CD4-positive, alpha-beta T cell treated with Interleukin-4 for 4 hours (primary cell): ENCODE measurements around the gene ARMH3.
"Not testable (repeated sequence)": the region's sequence is repeated elsewhere in the genome, so short reads cannot be mapped to it uniquely, and the experiment has no call there.

Experiments
- DNase-seq: peaks from one replicate; pipeline ENCODE4 v3.0.0-alpha.2; 2020

Gene ARMH3

DNA sequence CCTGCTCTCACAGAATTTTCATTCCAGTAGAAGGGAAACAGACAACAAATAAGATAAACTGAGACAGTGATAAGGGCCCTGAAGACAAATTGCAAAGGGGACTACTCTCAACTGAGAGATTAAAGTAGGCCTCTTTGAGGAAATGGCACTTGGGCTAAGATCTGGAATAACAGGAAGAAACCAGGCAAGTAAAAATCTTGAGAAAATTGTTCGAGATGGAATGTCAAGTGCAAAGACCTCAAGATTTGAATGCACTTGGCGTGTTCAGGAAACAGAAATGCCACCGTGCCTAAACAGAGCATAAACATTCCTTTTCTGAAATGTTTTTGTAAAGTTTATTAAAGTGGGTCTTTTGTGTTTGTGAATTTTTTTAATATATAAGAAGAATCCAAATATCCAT lies 10.7 kb downstream of the ARMH3 start:
- DNase-seq: no peak

DNA sequence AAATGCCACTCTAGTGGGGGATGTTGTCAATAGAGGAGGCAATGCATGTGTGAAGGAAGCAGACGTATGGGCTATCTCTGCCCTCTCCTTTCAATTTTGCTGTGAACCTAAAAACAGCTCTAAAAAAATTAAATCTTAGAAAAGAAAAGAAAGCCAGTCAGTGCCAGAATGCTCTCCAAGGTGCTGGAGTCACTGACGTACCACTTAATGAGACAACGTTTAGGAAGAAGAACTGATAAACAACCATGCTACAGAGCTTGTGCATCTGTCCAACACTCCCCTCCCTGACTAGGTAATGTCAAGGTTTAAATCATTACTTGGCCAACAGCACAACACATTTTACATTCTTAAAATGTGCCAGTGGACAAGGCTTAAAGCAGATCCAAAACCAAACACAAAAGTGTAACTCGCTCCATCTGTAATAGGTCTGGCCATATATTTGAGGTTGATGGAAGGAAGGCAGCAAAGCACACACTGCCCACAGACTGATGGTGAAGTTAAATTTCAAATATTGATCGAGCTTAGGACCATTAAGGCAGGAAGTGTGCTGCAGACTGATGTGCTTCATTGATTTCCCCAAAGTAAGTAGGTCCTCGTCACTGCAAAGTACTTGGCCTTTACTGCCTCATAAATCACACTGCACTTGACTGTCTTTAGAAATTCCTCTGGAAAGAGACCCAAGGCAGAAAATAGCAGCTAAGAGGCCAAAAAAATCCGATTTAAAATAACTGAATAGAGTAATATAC lies 15.5 kb downstream of the ARMH3 start:
- no peak for DNase-seq

DNA sequence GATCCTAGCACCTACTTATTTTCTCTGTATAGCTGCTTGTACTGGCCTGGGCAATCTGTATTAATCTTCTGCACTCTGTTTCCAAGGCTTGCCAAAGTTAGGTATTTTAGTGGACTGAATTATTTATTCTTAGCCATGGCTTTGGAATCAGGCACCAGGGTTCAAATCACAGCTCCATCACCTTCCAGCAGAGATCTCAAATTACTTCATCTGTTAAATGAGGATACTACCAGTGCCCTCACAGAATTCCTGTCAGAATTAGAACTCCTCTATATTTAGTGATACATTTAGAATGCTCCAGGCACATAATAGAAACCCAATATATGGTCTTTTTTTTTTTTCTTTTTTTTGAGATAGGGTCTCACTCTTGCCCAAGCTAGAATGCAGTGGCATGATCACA lies 17.6 kb downstream of the ARMH3 start:
- no peak for DNase-seq

DNA sequence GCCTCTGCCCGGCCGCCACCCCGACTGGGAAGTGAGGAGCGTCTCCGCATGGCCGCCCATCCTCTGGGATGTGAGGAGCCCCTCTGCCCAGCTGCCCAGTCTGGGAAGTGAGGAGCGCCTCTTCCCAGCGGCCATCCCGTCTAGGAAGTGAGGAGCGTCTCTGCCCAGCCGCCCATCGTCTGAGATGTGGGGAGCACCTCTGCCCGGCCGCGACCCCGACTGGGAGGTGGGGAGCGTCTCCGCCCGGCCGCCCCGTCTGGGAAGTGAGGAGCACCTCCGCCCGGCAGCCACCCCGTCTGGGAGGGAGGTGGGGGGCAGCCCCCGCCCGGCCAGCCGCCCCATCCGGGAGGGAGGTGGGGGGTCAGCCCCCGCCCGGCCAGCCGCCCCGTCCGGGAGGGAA lies 20.2 kb downstream of the ARMH3 start:
- DNase-seq: not testable (repeated sequence)

DNA sequence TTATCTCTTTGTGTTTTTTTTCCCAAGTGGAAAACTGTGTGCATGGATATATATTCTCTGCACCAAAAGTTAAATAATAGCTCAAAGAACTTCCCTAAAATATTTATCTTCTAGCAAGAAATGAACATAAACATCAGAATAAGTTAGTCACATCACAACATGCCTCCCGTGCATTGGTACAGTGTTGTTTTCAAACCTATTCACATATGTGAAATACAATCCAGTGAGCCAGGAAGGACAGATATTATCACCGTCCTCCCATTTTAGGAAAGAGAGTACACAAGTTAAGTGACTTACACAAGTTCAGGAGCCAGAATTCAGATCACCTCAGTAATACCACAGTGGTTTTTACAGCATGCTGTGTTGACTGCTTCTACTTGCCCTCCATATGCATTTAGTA lies 22.2 kb downstream of the ARMH3 start:
- no peak for DNase-seq

DNA sequence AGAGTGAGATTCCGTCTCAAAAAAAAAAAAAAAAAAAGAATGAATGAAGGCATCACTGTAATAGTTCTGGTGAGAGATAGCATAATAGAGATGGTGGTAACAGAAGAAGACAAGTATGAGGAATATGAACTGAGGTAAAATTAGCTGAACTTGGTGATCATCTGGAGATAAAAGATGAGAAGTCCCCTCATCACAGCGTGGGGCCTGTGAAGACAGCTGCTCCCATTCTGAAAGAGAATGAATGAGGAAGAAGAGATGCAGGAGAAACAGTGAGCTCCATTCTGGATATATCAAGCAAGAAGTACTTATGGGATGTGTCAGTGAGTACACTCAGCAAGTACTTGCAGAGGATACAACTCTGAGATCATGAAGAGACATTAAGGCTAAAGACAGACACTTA lies 28.7 kb downstream of the ARMH3 start:
- DNase-seq: no peak

DNA sequence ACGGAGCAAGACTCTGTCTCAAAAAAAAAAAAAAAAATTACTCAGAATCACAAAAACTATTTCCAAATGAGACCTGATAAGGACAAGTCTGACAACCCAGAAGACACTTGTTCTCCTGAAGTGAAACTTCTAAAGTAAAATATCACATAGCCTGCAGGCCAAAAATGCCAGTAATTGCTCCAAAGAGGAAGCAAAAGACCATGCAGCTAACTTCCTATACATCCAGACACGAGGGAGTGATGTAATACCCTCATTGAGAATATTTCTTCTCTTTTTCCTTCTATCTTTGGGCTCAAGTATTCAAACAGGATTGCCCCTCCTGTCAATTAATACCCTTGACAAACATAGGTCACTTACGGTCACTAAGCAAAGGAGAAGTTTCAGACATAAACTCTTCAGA lies 31.2 kb downstream of the ARMH3 start:
- no peak for DNase-seq

DNA sequence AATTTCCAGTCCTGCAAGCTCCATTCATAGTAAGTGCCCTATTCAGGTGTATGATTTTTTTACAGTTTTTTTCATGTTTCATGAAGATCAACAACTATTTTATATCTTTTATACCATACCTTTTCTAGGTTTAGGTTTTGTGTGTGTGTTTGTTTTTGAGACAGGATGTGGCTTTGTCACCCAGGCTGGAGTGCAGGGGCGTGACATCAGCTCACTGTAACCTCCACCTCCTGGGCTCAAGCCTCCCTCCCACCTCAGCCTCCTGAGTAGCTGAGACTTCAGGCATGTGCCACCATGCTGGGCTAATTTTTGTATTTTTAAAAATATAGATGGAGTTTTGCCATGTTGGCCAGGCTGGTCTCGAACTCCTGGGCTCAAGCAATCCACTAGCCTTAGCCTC lies 35.0 kb downstream of the ARMH3 start:
- no peak for DNase-seq

DNA sequence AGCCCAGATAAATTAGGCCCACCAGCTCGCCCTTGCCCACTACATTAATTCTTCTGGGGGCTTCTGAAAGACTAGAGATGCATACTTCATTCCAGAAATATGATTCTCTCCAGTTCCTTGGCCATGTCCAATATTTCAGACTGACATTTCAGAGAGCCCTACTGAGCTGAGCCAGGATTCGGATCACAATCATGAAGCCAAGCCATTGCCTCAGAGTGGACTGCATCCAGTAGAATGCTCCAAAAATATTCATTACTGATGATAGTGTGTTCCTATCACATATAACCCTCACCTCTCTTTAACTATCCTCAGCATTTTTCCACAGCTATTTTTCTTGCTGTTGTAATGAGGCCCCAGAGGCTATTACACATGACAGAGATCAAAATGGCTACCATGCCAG lies 38.7 kb downstream of the ARMH3 start:
- no peak for DNase-seq

DNA sequence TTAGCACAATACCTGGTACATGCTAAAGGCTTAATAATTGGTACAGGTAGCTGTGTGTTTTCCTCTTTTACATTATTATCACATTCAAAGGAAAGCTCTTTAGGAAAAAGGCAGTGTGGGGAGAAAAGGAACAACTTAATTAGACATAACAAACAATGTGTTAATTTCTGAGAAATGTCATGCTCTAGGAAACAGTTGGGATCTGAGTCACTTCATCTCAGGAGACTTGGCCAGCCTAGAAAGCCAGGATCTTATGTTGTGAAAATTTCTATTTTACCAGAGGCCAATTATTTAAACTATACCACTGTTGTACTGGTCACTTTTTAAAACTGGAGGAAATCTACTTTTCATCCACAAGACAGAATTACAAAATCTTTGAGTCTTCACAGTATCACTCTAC lies 39.6 kb downstream of the ARMH3 start:
- DNase-seq: no peak

DNA sequence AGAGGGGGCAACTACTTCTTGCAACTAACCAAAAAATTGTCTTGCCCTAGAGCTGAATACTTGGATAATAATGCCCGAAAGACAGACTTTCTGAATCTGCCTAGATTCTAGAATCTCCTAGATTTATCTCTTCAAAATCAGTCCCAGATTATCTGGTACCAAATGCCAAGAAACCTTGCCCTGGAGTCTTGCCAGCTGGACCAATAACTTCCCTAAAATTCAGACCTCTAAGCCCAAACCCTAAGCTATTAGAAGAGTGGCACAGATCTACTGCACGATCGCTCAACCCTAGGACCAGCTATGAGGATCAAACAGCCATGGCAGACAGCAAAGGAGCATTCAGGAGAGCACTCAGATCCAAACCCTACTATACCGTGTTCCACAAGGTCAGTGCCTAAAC lies 45.0 kb downstream of the ARMH3 start:
- DNase-seq: no peak

DNA sequence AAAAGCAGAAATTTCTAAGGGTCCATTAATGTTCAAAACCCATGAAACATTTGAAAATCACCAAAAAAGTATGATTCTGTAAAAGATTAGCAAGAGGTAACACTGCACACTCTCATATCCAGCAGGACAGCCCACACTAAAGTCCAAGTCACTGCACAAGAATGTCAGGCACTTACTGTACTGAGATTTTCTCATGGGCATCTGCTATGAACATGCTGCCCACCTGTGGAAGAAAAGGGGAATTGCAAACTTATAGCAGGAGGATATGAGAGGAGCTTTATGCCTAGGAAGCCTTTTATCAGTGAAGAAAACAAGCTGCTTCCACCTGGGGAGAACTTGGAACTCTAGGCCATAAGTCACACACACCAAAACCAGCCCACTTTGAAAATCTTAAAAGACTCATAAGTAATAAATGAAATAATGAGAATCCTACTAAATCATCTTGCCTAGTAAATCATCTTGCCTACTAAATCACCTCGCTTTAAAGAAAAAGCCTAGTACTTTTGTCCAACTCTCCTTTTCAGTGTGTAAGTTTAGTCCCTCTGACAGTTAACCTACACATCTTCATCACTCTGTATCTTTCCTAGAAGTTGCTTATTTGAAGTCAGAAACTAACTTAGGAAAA lies 46.1 kb downstream of the ARMH3 start:
- peak; percentile 72 for DNase-seq

DNA sequence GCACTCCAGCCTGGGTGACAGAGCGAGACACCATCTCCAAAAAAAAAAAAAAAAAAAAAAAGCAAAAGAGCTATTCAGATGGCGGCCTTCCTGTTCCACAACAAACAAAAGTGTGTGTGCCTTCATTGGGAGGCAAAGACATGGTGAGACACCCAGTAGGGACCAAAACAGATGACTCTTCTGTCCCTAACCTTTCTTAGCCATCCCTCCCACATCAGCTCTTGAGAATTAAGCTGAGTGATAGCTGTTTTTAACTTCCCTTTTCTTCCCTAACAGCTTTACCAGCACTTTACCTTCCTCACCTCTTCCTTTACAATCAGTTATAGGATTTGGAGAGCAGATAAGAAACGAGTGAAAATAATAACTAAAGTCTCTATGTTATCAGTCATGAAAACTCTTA lies 48.2 kb downstream of the ARMH3 start:
- no peak for DNase-seq

DNA sequence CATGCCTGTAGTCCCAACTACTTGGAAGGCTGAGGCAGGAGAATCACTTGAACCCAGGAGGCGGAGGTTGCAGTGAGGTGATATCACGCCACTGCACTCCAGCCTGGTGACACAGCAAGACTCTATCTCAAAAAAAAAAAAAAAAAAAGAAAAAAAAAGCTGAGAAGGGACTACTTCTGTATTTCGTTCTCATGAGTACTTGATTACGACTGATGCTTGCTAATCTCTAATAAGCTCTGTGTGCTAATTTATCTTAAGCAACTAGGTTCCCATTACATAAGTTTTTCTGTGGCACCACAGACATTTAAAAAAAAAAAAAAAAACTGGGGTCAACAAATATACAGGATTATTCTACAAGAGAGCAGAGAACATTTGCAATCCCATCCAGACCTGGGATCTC lies 48.9 kb downstream of the ARMH3 start:
- DNase-seq: not testable (repeated sequence)

DNA sequence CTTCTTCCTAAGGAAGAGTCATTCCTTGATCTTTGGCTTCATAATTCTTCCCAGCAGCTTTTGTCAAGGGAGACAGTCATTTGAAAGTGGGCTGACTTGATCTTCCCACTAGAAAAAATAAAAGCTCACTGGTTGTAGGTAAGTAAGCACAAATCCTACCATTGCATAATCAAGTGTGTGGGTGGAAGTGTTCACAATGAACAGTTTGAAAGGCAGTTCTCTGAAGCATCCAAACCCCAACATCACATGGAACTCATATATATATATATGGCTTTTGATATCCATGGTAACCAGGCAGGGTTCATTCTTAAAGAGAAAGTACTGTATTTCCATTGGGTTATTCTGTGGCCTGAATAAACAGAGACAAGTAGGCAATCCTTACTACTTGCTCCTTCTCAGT lies 51.6 kb downstream of the ARMH3 start:
- no peak for DNase-seq

DNA sequence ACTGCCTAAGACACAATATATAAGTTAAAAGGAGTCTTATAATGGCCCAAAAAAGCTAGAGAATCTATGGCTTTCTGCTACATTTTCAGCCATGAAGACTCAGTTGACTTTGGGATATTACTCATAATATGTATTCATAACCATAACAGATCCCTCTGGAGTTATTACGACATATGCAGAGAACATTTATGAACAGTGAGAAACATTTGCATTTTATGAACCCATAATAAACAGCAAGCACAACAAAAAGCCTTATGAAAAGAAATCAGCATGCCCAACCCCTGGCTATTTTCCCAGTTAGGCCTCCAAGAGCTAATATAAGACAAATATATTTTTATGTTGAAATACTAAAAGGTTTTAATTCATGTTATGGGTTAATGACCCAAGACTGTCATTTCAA lies 52.4 kb downstream of the ARMH3 start:
- no peak for DNase-seq

DNA sequence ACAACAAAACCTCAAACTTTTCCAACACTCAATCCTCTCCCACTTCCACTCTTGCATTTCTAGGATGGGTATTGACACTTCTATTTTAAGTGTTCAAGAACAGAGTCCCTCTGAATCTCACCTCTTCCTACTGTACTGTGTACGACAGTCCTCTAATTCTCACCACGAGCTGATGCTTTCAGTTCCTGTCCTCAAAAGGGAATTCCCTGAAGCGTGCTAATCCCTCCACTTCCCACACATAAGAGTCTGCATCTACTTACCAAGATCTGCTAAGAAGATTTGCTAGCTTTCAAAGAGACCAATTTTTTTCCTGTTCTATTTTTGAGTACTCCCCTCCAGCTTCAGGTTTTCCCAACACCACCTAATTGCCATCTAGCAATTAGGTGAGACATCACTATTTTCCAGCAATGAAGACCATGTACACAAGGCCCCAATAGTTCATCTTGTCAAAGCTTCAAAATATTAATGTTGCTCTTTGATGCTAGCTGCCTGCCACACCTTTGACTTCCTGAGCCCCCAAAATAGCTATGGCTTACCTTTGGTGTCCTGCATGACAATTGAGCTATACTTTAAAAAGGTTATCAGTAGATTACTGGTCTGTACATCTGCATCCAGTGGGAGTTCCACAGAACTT lies 54.4 kb downstream of the ARMH3 start:
- DNase-seq: no peak

DNA sequence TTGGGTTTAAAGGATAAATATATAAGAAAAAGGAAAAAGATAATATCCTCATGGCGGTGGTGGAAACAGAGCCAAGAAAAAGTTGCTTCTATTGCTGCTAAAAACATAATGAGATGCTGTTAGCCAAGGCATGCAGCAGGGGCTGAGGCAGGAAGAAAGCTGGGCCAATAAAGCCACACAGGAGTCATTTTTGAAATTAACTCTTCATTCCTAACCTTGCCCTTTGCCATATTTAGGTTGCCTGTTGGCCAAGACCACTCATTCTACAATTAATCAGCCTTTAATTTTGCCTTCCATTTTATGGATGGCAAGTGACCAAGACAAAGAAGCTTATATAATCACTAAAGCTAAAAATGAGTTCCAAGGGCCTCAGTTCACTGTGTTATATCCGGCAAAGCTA lies 58.2 kb downstream of the ARMH3 start:
- no peak for DNase-seq

DNA sequence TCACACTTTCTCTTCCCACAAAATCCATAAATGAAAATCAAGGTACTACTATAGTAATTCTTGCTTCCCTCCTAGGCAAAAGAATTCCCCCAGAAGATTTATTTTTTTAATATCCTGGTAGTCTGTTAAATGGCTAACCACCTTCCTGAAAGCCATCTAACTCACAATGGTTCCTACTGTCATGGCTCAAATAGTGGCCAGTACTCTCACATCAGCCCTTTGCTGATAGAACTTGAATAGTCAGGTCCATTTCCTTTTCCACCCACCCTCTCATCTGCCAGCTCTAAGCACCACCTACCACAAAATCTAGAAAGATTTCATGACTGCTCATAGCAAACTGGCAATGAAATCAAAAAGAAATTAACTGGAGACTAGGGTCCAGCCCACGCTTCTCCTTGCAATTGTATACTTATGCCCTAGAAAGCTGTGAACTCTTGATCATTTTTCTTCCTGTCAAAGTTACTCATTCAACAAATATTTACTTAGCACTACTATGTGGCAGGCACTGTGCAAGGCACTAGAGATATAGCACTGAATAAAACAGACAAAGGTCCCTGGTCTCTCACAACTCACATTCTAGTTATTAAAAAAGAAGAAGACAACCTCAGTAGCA lies 60.4 kb downstream of the ARMH3 start:
- no peak for DNase-seq

DNA sequence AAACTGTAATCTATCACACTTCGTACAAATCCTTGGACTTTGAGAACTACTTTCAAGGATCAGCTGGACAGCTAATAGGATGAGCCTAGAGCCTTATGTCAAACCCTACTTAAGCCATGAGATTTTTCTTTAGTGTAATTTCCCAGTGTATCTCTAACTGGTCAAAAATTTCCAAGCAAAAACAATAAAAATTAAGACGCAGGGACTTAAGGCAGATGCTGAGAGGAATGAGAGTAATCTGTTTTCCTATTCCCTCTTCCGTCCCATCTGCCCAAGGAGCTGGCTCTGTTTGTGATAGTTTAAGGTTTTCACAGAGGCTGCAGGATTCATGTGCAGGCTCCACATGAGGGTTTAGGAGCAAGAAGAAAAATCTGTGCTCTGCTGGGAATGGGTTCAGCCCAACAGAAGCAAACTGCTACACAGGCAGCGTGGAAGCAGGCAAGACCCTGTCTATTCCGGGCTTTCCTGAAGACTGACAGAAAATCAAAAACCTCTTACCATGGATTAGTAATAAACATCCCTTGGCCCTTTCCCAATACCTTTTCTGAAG lies 62.2 kb downstream of the ARMH3 start:
- no peak for DNase-seq

DNA sequence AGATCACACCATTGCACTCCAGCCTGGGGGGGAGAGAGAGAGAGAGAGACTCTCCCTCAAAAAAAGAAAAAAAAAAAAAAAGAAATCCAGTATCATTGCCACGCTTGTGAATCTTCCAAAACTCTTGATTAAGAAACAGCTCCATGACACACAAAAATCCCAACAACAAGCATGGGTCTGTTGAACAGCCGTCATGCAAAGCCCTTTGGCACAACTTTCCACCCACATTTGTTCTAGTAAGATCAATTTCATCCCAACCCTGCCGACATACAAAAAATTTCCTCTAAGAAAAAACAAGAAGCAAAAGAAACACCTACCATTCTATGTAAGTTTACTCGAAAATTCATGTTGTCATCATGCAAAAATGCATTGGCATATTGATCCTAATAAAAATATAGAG lies 62.8 kb downstream of the ARMH3 start:
- DNase-seq: no peak

DNA sequence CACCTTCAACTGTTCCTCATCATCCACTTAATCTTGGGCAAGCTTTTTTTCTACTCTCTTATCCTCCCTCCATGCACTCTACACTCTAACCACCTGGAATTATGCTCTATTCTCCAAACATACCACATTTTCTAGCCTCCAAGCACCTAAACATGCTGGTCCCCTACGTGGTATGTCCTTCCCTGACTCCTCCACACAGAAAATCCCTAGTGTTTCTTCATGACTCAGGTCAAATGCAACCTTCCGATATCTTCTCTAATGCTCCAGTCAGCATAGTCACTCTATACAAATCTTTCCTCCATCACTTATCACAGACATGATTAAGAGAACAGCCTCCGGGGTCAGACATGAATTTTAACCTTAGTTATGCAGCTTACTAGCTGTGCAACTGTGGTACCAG lies 68.8 kb downstream of the ARMH3 start:
- DNase-seq: no peak

DNA sequence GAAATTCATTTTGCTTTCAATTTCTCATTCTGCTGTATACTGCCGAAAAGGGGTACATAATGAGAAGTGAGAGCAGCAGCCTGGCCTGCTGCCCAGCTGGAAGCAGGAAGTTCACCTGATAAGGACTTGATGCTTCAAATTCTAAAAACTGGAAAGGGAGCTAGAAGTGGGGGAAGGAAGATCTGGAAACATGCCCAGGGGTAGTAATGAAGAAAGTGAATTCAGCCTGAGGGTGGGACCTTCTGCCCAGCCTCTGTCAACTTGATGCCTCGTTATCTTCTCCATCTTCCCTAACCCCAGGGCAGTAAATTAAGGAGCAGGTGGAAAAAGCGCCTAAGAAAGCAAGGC lies 69.4 kb downstream of the ARMH3 start:
- no peak for DNase-seq

DNA sequence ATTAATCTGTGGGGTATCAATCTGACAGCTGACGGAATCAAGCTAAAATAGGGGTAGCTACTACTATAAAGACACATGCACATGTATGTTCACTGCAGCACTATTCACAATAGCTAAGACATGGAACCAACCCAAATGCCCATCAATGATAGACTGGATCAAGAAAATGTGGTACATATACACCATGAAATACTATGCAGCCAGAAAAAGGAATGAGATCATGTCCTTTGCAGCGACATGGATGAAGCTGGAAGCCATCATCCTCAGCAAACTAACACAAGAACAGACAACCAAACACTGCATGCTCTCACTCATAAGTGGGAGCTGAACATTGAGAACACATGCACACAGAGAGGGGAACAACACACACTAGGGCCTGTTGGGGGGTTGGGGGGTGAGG lies 75.3 kb downstream of the ARMH3 start:
- not testable (repeated sequence) for DNase-seq
